Mammary epithelial cell (primary cell): ENCODE data around the gene MED12L.

Source experiments
- EZH2 ChIP-seq: IDR thresholded peaks from 2 replicates; pipeline ENCODE4 v1.6.1; 2012; ENCODE audit warnings: low read length, inconsistent platforms, borderline replicate concordance
- TF ChIP-seq, protein P1 (sequence below), 2 donors: IDR thresholded peaks in 1 of 2; conservative IDR thresholded peaks in 1 of 2; 2 replicates each; pipeline ENCODE4 v1.5.1; 2011 to 2012; ENCODE audit warnings: inconsistent platforms in 2 of 2, low read length in 2 of 2, mild to moderate bottlenecking in 2 of 2, control low read depth in 1 of 2, low read depth in 1 of 2; ENCODE audit not compliant: insufficient read depth in 1 of 2; ENCODE audit errors: extremely low read depth in 1 of 2

DNA sequence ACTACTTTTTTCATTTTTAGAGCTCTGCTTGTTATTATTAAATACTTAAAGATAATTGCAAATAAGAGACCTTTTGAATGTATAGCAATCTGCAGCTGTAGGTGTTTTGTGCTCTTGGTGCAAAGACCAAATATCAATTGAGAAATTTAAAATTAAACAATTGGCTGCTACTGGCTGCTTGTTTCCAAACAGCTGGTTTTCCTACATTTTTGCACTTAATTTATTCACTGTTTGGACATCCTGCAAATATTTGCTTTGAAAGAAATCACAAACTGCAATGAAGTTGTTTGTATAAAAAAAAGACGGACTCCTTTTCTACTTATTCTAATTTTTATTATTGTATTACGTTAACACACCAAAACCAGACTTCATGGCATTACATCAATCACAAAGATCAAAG, 35.6 kb downstream of the MED12L start:
- TF ChIP-seq, protein P1, sequence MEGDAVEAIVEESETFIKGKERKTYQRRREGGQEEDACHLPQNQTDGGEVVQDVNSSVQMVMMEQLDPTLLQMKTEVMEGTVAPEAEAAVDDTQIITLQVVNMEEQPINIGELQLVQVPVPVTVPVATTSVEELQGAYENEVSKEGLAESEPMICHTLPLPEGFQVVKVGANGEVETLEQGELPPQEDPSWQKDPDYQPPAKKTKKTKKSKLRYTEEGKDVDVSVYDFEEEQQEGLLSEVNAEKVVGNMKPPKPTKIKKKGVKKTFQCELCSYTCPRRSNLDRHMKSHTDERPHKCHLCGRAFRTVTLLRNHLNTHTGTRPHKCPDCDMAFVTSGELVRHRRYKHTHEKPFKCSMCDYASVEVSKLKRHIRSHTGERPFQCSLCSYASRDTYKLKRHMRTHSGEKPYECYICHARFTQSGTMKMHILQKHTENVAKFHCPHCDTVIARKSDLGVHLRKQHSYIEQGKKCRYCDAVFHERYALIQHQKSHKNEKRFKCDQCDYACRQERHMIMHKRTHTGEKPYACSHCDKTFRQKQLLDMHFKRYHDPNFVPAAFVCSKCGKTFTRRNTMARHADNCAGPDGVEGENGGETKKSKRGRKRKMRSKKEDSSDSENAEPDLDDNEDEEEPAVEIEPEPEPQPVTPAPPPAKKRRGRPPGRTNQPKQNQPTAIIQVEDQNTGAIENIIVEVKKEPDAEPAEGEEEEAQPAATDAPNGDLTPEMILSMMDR (conservative IDR thresholded peaks at IDR 0.05 in 1 of 2, IDR thresholded peaks at IDR 0.05 in 1 of 2; ENCODE audit: extremely low read depth in 1 of 2, insufficient read depth in 1 of 2, low read depth in 1 of 2, low read length in 2 of 2), result no peak
- TF ChIP-seq EZH2, result no peak
